GM12878 (cell line): ENCODE results near the gene RHOC. TPM values are rescaled to one million over a fixed set of nuclear protein-coding genes. Genes with fewer than 3 reads are reported as not detected.

ENCODE experiments used
- ATF7 ChIP-seq: fragments of 450-650 bp; IDR thresholded peaks from 2 replicates; pipeline ENCODE4 v1.6.1; 2016; ENCODE audit warnings: low read depth, mild to moderate bottlenecking
- CHD2 ChIP-seq: IDR thresholded peaks from 2 replicates; pipeline ENCODE4 v1.6.1; 2011; ENCODE audit warnings: low read depth, low read length, improper control_type of control experiment, borderline replicate concordance
- DPF2 ChIP-seq: fragments of 450-650 bp; IDR thresholded peaks from 2 replicates; pipeline ENCODE4 v1.6.1; 2017; ENCODE audit warnings: mild to moderate bottlenecking
- IKZF1 ChIP-seq: fragments of 450-650 bp; conservative IDR thresholded peaks from 2 replicates; pipeline ENCODE4 v1.6.1; 2017; ENCODE audit warnings: antibody characterized with exemption, mild to moderate bottlenecking
- RELB ChIP-seq: fragments of 450-650 bp; IDR thresholded peaks from 2 replicates; pipeline ENCODE4 v1.6.1; 2017; ENCODE audit warnings: low read depth, mild to moderate bottlenecking, moderate library complexity
- SIN3A ChIP-seq: IDR thresholded peaks from 2 replicates; pipeline ENCODE4 v1.6.1; 2012; ENCODE audit warnings: low read depth, low read length, improper control_type of control experiment
- STAT1 ChIP-seq: fragments of 450-650 bp; conservative IDR thresholded peaks from 2 replicates; pipeline ENCODE4 v1.6.1; 2014; ENCODE audit warnings: antibody characterized with exemption, mild to moderate bottlenecking
- TAF1 ChIP-seq: IDR thresholded peaks from 2 replicates; pipeline ENCODE4 v1.6.1; 2011; ENCODE audit warnings: mild to moderate bottlenecking, low read depth, low read length, borderline replicate concordance
- polyA plus RNA-seq, 11 experiments: library from polyadenylated mRNA; depleted of rRNA in 4 of 11; unstranded in 6 of 11; stranded (reverse) in 5 of 11; fragments of >200 nt; fragmentation: Nextera tagmentation in 4 of 11; fragmentation: Illumina TruSeq in 1 of 11; extraction: Ambion mirVana in 4 of 11; extraction: Trizol in 1 of 11; gene quantifications; 1 replicate in 1 of 11; 2 replicates in 10 of 11; pipeline versions ENCODE4 v1.2.1 to v1.2.3, GENCODE V29; 2011 to 2016; ENCODE audit warnings: inconsistent platforms in 2 of 11, missing spikeins in 2 of 11, low read depth in 1 of 11
- total RNA-seq, 4 experiments: library from RNA; depleted of rRNA in 3 of 4; stranded (reverse); fragments of >200 nt in 3 of 4; fragmentation: Illumina TruSeq in 1 of 4; extraction: Trizol in 1 of 4; gene quantifications; 2 replicates each; pipeline versions ENCODE4 v1.2.1 to v1.2.3, GENCODE V29; 2013 to 2021
- TF ChIP-seq, protein P1 (sequence below): fragments of 450-650 bp; formaldehyde crosslinking; IDR thresholded peaks from 2 replicates; pipeline ENCODE4 v1.4.0; 2022; ENCODE audit warnings: mild to moderate bottlenecking, moderate library complexity
- TF ChIP-seq, protein P2 (sequence below): fragments of 450-650 bp; IDR thresholded peaks from 2 replicates; pipeline ENCODE4 v1.6.1; 2016; ENCODE audit warnings: mild to moderate bottlenecking

RHOC gene
- total and polyA plus RNA-seq, 10 of the 15 experiments (the other 5 are each of a cell fraction or from before 2014, with no cell fraction given), result 20.6 to 371 (median 158) TPM

DNA sequence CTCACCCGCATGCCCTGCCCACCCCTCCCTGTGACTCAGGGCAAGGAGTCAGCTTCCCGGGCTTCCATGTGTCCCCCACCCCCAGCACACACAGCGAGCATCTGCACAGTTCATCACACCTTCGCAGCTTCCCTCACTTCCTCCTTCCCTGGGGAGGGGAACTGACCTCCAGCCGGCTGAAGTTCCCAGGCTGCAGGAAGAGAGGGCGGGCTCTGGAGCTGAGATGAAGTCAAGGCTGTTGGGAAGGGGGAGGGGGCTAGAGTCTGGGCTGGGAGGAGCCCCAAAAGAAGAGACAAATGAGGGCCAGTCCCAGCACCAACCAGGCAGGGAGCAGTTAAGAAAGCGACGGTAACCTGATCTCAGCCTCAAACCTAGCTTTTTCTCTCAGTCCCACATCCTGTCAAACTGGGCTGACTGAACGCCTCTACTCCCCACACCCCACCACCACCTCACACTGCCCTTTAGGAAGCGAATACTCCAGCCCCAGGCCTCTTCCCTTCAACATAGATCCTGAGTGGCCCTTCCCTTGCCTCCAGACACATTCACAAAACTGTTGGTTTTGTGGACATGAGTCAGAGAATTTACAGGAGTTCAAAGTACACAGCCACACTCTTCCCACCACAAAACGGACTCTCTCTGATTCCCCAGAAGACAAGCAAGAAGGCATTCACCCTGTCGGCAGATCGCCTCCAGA lies 1.8 kb downstream of the RHOC start (continued):
- TF ChIP-seq, protein P1, sequence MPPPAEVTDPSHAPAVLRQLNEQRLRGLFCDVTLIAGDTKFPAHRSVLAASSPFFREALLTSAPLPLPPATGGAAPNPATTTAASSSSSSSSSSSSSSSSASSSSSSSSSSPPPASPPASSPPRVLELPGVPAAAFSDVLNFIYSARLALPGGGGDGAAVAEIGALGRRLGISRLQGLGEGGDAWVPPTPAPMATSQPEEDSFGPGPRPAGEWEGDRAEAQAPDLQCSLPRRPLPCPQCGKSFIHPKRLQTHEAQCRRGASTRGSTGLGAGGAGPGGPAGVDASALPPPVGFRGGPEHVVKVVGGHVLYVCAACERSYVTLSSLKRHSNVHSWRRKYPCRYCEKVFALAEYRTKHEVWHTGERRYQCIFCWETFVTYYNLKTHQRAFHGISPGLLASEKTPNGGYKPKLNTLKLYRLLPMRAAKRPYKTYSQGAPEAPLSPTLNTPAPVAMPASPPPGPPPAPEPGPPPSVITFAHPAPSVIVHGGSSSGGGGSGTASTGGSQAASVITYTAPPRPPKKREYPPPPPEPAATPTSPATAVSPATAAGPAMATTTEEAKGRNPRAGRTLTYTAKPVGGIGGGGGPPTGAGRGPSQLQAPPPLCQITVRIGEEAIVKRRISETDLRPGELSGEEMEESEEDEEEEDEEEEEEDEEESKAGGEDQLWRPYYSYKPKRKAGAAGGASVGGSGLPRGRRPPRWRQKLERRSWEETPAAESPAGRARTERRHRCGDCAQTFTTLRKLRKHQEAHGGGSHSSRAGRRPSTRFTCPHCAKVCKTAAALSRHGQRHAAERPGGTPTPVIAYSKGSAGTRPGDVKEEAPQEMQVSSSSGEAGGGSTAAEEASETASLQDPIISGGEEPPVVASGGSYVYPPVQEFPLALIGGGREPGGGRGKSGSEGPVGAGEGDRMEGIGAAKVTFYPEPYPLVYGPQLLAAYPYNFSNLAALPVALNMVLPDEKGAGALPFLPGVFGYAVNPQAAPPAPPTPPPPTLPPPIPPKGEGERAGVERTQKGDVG (CRISPR knock-in tag), result no peak
- TF ChIP-seq DPF2 (peak; percentile 56; the same call in 1 of the 2 replicates), SIN3A (no peak; the same call in 1 of the 2 replicates), RELB (peak; percentile 69), ATF7 (peak; percentile 34; the same call in 1 of the 2 replicates), TAF1 (peak; percentile 89), IKZF1 (peak; percentile 90), STAT1 (0 out of 2 replicates have a peak, but pooled peaks have one; percentile 27), CHD2 (no peak; the same call in 1 of the 2 replicates)
- TF ChIP-seq, protein P2, sequence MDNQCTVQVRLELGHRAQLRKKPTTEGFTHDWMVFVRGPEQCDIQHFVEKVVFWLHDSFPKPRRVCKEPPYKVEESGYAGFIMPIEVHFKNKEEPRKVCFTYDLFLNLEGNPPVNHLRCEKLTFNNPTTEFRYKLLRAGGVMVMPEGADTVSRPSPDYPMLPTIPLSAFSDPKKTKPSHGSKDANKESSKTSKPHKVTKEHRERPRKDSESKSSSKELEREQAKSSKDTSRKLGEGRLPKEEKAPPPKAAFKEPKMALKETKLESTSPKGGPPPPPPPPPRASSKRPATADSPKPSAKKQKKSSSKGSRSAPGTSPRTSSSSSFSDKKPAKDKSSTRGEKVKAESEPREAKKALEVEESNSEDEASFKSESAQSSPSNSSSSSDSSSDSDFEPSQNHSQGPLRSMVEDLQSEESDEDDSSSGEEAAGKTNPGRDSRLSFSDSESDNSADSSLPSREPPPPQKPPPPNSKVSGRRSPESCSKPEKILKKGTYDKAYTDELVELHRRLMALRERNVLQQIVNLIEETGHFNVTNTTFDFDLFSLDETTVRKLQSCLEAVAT, result peak; percentile 72
